Calu3 (cell line): ENCODE data around the gene MS4A18. TPM values are rescaled to one million over a fixed set of nuclear protein-coding genes. Genes with fewer than 3 reads are reported as not detected.

Experiments
- BruUV-seq: library from RNA; stranded (reverse); fragments of 400-500 nt; replicated peaks from 2 replicates; lab custom pipeline; 2021; lab: Mats Ljungman, UMichigan
- CTCF ChIA-PET: fragments of 300-600 bp; sonication (Branson Sonifier 250); formaldehyde crosslinking; loops from one replicate; lab custom pipeline; 2022; ENCODE audit warnings: antibody characterized with exemption; lab: Charles Lee
- DNase-seq: peaks from one replicate; pipeline ENCODE4 v3.0.0; 2022
- H3K27ac Mint-ChIP-seq: one replicate; pipeline ENCODE4 v1.8.0; 2022; ENCODE audit warnings: mixed read lengths; ENCODE audit not compliant: unreplicated experiment
- H3K27me3 Mint-ChIP-seq: one replicate; pipeline ENCODE4 v1.8.0; 2022; ENCODE audit warnings: mixed read lengths; ENCODE audit not compliant: unreplicated experiment
- H3K36me3 Mint-ChIP-seq: one replicate; pipeline ENCODE4 v1.8.0; 2022; ENCODE audit warnings: mild to moderate bottlenecking, moderate library complexity, mixed read lengths; ENCODE audit not compliant: insufficient read depth, unreplicated experiment
- H3K4me1 Mint-ChIP-seq: one replicate; pipeline ENCODE4 v1.8.0; 2022; ENCODE audit warnings: mild to moderate bottlenecking, low read depth, mixed read lengths; ENCODE audit not compliant: unreplicated experiment
- H3K4me3 Mint-ChIP-seq: one replicate; pipeline ENCODE4 v1.8.0; 2022; ENCODE audit warnings: mild to moderate bottlenecking, low read depth, moderate library complexity, mixed read lengths; ENCODE audit not compliant: unreplicated experiment
- H3K9me3 Mint-ChIP-seq: one replicate; pipeline ENCODE4 v1.8.0; 2022; ENCODE audit warnings: low read depth, mixed read lengths; ENCODE audit not compliant: unreplicated experiment
- intact Hi-C: fragments of 100-400 bp; cut with micrococcal nuclease; formaldehyde crosslinking; loops from one replicate; pipeline ENCODE4 v1.10.0; 2022; ENCODE audit not compliant: unreplicated experiment
- total RNA-seq: library from RNA; stranded (reverse); gene quantifications from 2 replicates; pipeline ENCODE4 v1.2.3, GENCODE V29; 2022
- TF ChIP-seq, protein P1 (sequence below): fragments of 200-600 bp; IDR thresholded peaks from one replicate; pipeline ENCODE4 v1.8.0; 2022; ENCODE audit warnings: antibody characterized with exemption; ENCODE audit not compliant: unreplicated experiment

Gene MS4A18
- total RNA-seq, 1 experiment from 2014 or later: not detected

DNA sequence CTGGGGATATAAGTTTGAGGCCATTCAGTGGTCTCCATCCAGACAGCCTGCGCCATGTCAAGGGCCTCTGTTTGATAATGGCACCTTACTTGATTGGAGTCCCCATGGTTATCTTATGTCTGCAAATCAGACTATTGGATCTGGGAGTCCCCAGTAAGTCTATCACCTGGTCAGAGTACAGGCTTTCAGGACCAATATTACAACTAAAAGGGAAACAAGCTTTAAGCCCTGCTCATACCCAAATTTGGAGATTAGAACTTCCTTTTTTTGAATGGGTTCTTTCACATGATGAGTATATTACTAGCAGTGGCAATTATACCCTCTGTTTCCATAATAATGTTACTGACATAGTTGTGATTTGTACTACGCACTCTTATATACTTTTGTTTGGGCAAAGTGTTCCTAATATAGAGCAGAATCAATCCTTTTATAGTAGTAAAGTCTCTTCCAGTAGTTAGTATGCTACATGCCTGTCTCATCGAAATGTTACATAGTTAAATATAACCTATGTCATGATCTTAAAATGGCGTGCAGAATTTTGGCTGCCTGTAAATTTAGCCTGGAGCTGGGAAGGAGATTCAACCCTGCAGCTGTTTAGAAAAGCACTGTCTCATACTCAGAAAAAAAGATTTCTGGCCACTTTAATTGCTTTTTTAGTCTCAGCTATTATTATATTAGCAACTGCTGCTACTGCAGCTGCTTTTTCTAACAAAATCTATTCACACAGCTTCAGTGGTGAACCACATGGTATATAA, 37.1 kb downstream of the MS4A18 start:
- H3K4me1 Mint-ChIP-seq: no peaks in the 10 kb centered on the region
- H3K4me3 Mint-ChIP-seq: no peak overlapping the region
- BruUV-seq: no TSS peak
- no peaks in the 10 kb centered on the region for H3K9me3 Mint-ChIP-seq
- H3K27ac Mint-ChIP-seq: no peak overlapping the region
- peaks cover 73% of the 10 kb centered on the region for H3K27me3 Mint-ChIP-seq
- no peaks in the 10 kb centered on the region for H3K36me3 Mint-ChIP-seq
- intact Hi-C loops: no loop called here
- CTCF ChIA-PET: interaction anchor here (1.0 to 2.1 kb wide), 2 partner anchors 14 to 60 kb away, joined by 3 to 7 read pairs; no protein-coding TSS in a partner anchor
- TF ChIP-seq, protein P1, sequence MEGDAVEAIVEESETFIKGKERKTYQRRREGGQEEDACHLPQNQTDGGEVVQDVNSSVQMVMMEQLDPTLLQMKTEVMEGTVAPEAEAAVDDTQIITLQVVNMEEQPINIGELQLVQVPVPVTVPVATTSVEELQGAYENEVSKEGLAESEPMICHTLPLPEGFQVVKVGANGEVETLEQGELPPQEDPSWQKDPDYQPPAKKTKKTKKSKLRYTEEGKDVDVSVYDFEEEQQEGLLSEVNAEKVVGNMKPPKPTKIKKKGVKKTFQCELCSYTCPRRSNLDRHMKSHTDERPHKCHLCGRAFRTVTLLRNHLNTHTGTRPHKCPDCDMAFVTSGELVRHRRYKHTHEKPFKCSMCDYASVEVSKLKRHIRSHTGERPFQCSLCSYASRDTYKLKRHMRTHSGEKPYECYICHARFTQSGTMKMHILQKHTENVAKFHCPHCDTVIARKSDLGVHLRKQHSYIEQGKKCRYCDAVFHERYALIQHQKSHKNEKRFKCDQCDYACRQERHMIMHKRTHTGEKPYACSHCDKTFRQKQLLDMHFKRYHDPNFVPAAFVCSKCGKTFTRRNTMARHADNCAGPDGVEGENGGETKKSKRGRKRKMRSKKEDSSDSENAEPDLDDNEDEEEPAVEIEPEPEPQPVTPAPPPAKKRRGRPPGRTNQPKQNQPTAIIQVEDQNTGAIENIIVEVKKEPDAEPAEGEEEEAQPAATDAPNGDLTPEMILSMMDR: no peak
- no peak for DNase-seq

DNA sequence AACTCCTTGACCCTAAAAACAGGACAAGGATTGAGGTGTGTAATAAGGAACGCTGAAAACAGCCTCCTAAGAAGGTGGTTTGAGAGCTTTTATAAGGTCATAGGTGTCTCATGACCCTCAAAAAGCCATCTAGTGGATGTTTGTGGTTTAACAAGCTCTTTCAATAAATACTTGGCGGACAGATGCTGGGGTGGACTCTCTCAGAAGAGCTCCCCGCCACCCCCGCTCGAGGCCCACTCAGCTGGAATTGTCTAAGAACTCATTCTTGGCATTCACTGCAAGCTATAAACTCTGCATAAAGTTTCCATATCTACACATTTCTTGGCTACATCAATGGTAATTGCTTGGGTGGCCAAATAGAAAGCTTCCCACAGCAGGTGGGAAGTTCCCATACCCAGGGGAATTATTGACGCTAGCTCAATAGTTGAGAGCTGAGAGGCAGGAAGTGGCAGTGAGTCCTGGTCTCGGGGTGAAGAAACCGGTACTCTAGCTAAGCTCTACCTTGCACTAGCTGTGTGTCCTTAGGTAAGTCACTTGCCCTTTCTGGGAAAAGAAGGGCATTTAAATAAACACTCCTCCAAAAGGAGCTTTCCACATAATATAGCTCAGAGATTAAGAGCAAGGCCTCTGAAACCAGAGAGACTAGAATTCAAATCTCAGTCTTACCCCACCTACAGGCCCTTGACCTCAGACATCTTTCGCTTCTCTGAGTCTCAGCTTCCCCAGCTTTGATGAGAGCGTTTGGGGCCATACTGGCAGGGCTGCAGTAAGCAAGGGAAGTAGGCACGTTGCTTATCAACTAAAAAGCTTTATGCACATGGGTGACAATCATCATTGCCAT, 38.6 kb downstream of the MS4A18 start:
- intact Hi-C loops: no loop called here
- TF ChIP-seq, protein P1: peak; percentile 29
- no peak overlapping the region for H3K27ac Mint-ChIP-seq
- no peaks in the 10 kb centered on the region for H3K9me3 Mint-ChIP-seq
- DNase-seq: no peak
- no peaks in the 10 kb centered on the region for H3K4me1 Mint-ChIP-seq
- peaks cover 72% of the 10 kb centered on the region for H3K27me3 Mint-ChIP-seq
- CTCF ChIA-PET: interaction anchor here (0.6 to 2.1 kb wide), 6 partner anchors 9 to 415 kb away, joined by 3 to 7 read pairs (median 3); partner anchors contain the start of gene MS4A8
- no TSS peak for BruUV-seq
- no peaks in the 10 kb centered on the region for H3K36me3 Mint-ChIP-seq
- no peak overlapping the region for H3K4me3 Mint-ChIP-seq

DNA sequence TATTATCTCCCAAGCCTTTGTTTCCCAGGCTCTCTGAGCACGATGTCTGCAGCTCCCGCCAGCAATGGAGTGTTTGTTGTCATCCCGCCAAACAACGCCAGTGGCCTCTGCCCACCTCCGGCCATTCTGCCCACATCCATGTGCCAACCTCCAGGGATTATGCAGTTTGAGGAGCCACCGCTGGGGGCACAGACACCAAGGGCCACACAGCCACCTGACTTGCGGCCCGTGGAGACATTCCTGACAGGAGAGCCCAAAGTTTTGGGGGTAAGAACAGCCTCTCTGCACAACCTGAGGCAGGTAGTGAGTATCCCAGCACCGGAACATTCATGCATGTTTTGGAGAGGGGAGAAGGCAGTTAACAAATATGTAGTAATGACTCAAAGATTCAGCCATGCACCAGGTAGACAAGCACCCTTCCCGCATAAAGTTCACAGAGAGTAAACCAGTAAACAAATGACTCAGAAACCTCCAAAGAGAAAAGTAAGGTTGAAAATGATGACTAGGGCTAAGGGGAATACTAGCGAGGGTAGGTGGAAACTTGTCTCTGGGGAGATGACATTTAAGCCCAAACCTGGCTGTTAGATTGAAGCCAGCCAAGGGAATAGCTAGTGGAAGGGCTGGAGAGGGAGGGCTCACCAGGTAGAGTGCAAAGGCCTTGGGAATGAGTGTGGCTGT, 39.3 kb downstream of the MS4A18 start:
- Mint-ChIP-seq H3K4me1 (no peaks in the 10 kb centered on the region), H3K4me3 (no peak overlapping the region), H3K27ac (no peak overlapping the region), H3K27me3 (peaks cover 72% of the 10 kb centered on the region), H3K9me3 (no peaks in the 10 kb centered on the region), H3K36me3 (no peaks in the 10 kb centered on the region)
- TF ChIP-seq, protein P1: no peak
- CTCF ChIA-PET: interaction anchor here (2.1 kb wide), 1 partner anchor 12 kb away, joined by 7 read pairs; no protein-coding TSS in a partner anchor
- no peak for DNase-seq
- BruUV-seq: no TSS peak
- intact Hi-C loops: no loop called here

DNA sequence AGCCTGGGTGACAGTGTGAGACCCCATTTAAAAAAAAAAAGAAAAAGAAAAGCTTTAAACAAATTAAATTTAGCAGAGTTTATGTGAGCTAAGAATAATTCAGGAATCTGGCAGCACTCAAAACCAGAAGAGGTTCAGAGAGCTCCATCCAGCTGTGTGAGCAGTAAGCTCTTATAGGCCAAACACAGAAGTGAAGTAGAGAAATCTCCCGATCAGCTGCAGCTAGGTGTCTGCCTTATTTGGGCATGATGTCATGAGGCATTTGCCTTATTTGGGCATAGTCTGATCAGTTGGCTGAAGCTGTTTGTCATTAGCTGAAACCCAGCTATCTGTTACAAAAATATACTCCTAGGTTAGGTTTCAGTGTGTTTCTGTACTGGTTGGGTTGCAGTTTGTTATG, 40.4 kb downstream of the MS4A18 start:
- no TSS peak for BruUV-seq
- DNase-seq: no peak
- H3K27ac Mint-ChIP-seq: no peak overlapping the region
- no peak overlapping the region for H3K4me3 Mint-ChIP-seq
- intact Hi-C loops: no loop called here
- H3K4me1 Mint-ChIP-seq: no peaks in the 10 kb centered on the region
- H3K36me3 Mint-ChIP-seq: peaks cover 2% of the 10 kb centered on the region
- no peaks in the 10 kb centered on the region for H3K9me3 Mint-ChIP-seq
- TF ChIP-seq, protein P1: no peak
- H3K27me3 Mint-ChIP-seq: peaks cover 72% of the 10 kb centered on the region
- CTCF ChIA-PET: interaction anchor here (0.6 kb wide), 1 partner anchor 11 kb away, joined by 3 read pairs; no protein-coding TSS in a partner anchor
